ENCODE measurements around the gene SPATC1L.

The SPATC1L gene

GRCh38 chr21:46168659-46169386, 15.4 kb downstream of the SPATC1L start:
- DNase-seq (ENCODE audit: low read depth): no peak
- H3K4me3 ChIP-seq (ENCODE audit: low read length): no peak overlapping the region
- no peak for TF ChIP-seq CTCF (conservative IDR thresholded peaks at IDR 0.05; ENCODE audit: low read depth, low read length)

GRCh38 chr21:46168238-46168637, 16.0 kb downstream of the SPATC1L start:
- TF ChIP-seq CTCF (conservative IDR thresholded peaks at IDR 0.05; ENCODE audit: low read depth, low read length): no peak
- no peak overlapping the region for H3K4me3 ChIP-seq (ENCODE audit: low read length)
- no peak for DNase-seq (ENCODE audit: low read depth)

GRCh38 chr21:46165098-46165497, 19.2 kb downstream of the SPATC1L start:
- no peak for TF ChIP-seq CTCF (conservative IDR thresholded peaks at IDR 0.05; ENCODE audit: low read depth, low read length)
- H3K4me3 ChIP-seq (ENCODE audit: low read length): no peak overlapping the region
- no peak for DNase-seq (ENCODE audit: low read depth)

GRCh38 chr21:46163380-46163779, 20.9 kb downstream of the SPATC1L start:
- DNase-seq (ENCODE audit: low read depth): no peak
- H3K4me3 ChIP-seq (ENCODE audit: low read length): no peak overlapping the region
- TF ChIP-seq CTCF (conservative IDR thresholded peaks at IDR 0.05; ENCODE audit: low read depth, low read length): no peak

- TF ChIP-seq CTCF (conservative IDR thresholded peaks at IDR 0.05; ENCODE audit: low read depth, low read length): no peak
- DNase-seq (ENCODE audit: low read depth): no peak
- no peak overlapping the region for H3K4me3 ChIP-seq (ENCODE audit: low read length)
Measured at GRCh38 chr21:46161633-46162592, 22.3 kb downstream of the SPATC1L start.

- no peak for DNase-seq (ENCODE audit: low read depth)
- no peak overlapping the region for H3K4me3 ChIP-seq (ENCODE audit: low read length)
- TF ChIP-seq CTCF (conservative IDR thresholded peaks at IDR 0.05; ENCODE audit: low read depth, low read length): no peak
Measured at GRCh38 chr21:46160907-46161632, 23.2 kb downstream of the SPATC1L start.

Measured in retinal pigment epithelial cell (primary cell).